ENCODE data around the gene SIKE1.
"Not testable (repeated sequence)": the region's sequence is repeated elsewhere in the genome, so short reads cannot be mapped to it uniquely, and the experiment has no call there.

Gene SIKE1

DNA sequence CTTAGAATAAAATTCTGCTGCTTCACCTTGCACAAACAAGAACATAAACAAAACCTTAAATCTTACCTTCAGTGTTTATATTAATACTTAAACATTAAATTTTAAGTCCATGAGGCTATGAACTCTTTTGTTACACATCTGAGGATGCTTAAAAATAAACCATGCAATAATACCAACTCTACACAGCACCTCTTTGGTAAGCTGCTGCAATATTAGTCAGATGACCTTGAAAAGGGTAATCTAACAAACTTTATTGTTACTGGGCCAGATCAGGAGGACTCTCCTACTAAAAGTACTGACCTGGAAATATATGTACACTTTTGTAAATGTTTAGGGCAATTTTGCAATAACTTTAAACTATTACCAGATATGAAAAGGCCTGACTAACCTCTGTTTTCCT lies 763 bp downstream of the SIKE1 start:
- Histone ChIP-seq H3K9ac (ENCODE audit: low read depth, low read length, poor library complexity) (no peak overlapping the region), H2AFZ (ENCODE audit: low read length) (peak overlapping the region; percentile 91), H3K27me3 (ENCODE audit: control insufficient read depth in 3 of 3, insufficient read depth in 3 of 3, low read depth in 1 of 3, low read length in 3 of 3) (no peaks in the 10 kb centered on the region), H3K36me3 (replicated peaks in 1 of 2; ENCODE audit: control insufficient read depth in 2 of 2, insufficient read depth in 2 of 2, low read length in 2 of 2) (peaks cover 6 to 41% of the 10 kb centered on the region in 2 donors), H4K8ac (ENCODE audit: low read depth, low read length) (no peak overlapping the region), H3K23ac (ENCODE audit: low read depth, low read length, poor library complexity) (no peak overlapping the region), H2BK12ac (ENCODE audit: low read length) (no peak overlapping the region), H3K4me2 (ENCODE audit: insufficient read depth, low read length, poor library complexity, severe bottlenecking) (peak overlapping the region; percentile 79), H3K4ac (ENCODE audit: low read length) (no peak overlapping the region), H2BK120ac (ENCODE audit: low read depth, low read length) (no peak overlapping the region), H2BK15ac (ENCODE audit: low read length) (no peak overlapping the region), H3K4me1 (ENCODE audit: control insufficient read depth in 2 of 2, insufficient read depth in 1 of 2, low read depth in 1 of 2, low read length in 2 of 2) (no peaks in the 10 kb centered on the region), H3K79me1 (ENCODE audit: low read depth, low read length) (no peaks in the 10 kb centered on the region), H3K9me3 (replicated peaks in 1 of 2; ENCODE audit: control insufficient read depth in 2 of 2, insufficient read depth in 1 of 2, low read depth in 1 of 2, low read length in 2 of 2) (no peaks in the 10 kb centered on the region), H3K4me3 (ENCODE audit: low read length in 2 of 2) (peak overlapping the region; percentile 79 to 88), H3K27ac (replicated peaks; ENCODE audit: low read length) (no peak overlapping the region), H3K18ac (ENCODE audit: low read length) (no peak overlapping the region), H4K91ac (ENCODE audit: low read depth, low read length, poor library complexity) (no peak overlapping the region), H2AK5ac (ENCODE audit: low read depth, low read length) (no peak overlapping the region), H3K14ac (ENCODE audit: low read length) (no peak overlapping the region), H2BK5ac (ENCODE audit: low read length) (no peak overlapping the region)
- DNase-seq (ENCODE audit: low spot score): no peak

DNA sequence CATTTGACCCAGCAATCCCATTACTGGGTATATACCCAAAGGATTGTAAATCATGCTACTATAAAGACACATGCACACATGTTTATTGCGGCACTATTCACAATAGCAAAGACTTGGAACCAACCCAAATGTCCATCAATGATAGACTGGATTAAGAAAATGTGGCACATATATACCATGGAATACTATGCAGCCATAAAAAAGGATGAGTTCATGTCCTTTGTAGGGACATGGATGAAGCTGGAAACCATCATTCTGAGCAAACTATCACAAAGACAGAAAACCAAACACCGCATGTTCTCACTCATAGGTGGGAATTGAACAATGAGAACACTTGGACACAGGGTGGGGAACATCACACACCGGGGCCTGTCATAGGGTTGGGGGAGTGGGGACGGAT lies 3.8 kb downstream of the SIKE1 start:
- H3K4me3 ChIP-seq (ENCODE audit: low read length in 2 of 2); H3K18ac ChIP-seq (ENCODE audit: low read length); H3K14ac ChIP-seq (ENCODE audit: low read length); H4K91ac ChIP-seq (ENCODE audit: low read depth, low read length, poor library complexity); H3K9me3 ChIP-seq (replicated peaks in 1 of 2; ENCODE audit: control insufficient read depth in 2 of 2, insufficient read depth in 1 of 2, low read depth in 1 of 2, low read length in 2 of 2); H2AFZ ChIP-seq (ENCODE audit: low read length); H2BK15ac ChIP-seq (ENCODE audit: low read length); H3K79me1 ChIP-seq (ENCODE audit: low read depth, low read length); H3K23ac ChIP-seq (ENCODE audit: low read depth, low read length, poor library complexity); H3K4me1 ChIP-seq (ENCODE audit: control insufficient read depth in 2 of 2, insufficient read depth in 1 of 2, low read depth in 1 of 2, low read length in 2 of 2); H3K27me3 ChIP-seq (ENCODE audit: control insufficient read depth in 3 of 3, insufficient read depth in 3 of 3, low read depth in 1 of 3, low read length in 3 of 3); DNase-seq (ENCODE audit: low spot score); H2BK120ac ChIP-seq (ENCODE audit: low read depth, low read length); H2AK5ac ChIP-seq (ENCODE audit: low read depth, low read length); H3K27ac ChIP-seq (replicated peaks; ENCODE audit: low read length); H3K9ac ChIP-seq (ENCODE audit: low read depth, low read length, poor library complexity); H3K4ac ChIP-seq (ENCODE audit: low read length); H2BK12ac ChIP-seq (ENCODE audit: low read length); H4K8ac ChIP-seq (ENCODE audit: low read depth, low read length); H3K4me2 ChIP-seq (ENCODE audit: insufficient read depth, low read length, poor library complexity, severe bottlenecking); H2BK5ac ChIP-seq (ENCODE audit: low read length): not testable (repeated sequence)
- WGBS, 2 donors (ENCODE audit: extremely low coverage in 2 of 2, insufficient read length in 2 of 2, insufficient replicate concordance in 1 of 2): no CpG with 5 or more reads among the region's 4 CpGs
- peaks cover 7 to 71% of the 10 kb centered on the region in 2 donors for H3K36me3 ChIP-seq (replicated peaks in 1 of 2; ENCODE audit: control insufficient read depth in 2 of 2, insufficient read depth in 2 of 2, low read length in 2 of 2)

DNA sequence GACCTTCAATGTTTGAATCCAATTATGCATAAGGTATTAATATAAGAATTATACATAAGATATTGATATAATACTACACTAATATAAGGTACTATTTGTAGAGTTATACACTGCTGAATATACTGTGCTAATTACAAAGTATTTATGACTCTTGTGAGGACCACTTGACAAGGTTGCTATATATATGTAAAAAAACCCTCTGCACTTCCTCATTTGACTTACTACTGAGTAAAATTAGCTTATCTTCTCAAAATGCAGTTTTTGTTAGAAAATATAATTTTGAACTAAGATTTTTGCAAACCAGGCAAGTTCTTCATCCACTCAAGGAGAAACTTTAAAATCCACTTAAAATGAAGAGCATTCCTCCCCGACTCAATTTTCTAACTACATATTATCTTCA lies 8.5 kb downstream of the SIKE1 start:
- Histone ChIP-seq H3K4me1 (ENCODE audit: control insufficient read depth in 2 of 2, insufficient read depth in 1 of 2, low read depth in 1 of 2, low read length in 2 of 2) (no peaks in the 10 kb centered on the region), H3K4ac (ENCODE audit: low read length) (no peak overlapping the region), H3K23ac (ENCODE audit: low read depth, low read length, poor library complexity) (no peak overlapping the region), H3K18ac (ENCODE audit: low read length) (no peak overlapping the region), H3K79me1 (ENCODE audit: low read depth, low read length) (no peaks in the 10 kb centered on the region), H3K27ac (replicated peaks; ENCODE audit: low read length) (no peak overlapping the region), H3K4me2 (ENCODE audit: insufficient read depth, low read length, poor library complexity, severe bottlenecking) (no peak overlapping the region), H2AK5ac (ENCODE audit: low read depth, low read length) (no peak overlapping the region), H2BK12ac (ENCODE audit: low read length) (no peak overlapping the region), H3K9me3 (replicated peaks in 1 of 2; ENCODE audit: control insufficient read depth in 2 of 2, insufficient read depth in 1 of 2, low read depth in 1 of 2, low read length in 2 of 2) (no peaks in the 10 kb centered on the region), H3K14ac (ENCODE audit: low read length) (no peak overlapping the region), H4K8ac (ENCODE audit: low read depth, low read length) (no peak overlapping the region), H3K4me3 (ENCODE audit: low read length in 2 of 2) (no peak overlapping the region), H2BK5ac (ENCODE audit: low read length) (no peak overlapping the region), H2AFZ (ENCODE audit: low read length) (no peak overlapping the region), H3K36me3 (replicated peaks in 1 of 2; ENCODE audit: control insufficient read depth in 2 of 2, insufficient read depth in 2 of 2, low read length in 2 of 2) (peaks cover 7 to 80% of the 10 kb centered on the region in 2 donors), H2BK15ac (ENCODE audit: low read length) (no peak overlapping the region), H4K91ac (ENCODE audit: low read depth, low read length, poor library complexity) (no peak overlapping the region), H3K9ac (ENCODE audit: low read depth, low read length, poor library complexity) (no peak overlapping the region), H3K27me3 (ENCODE audit: control insufficient read depth in 3 of 3, insufficient read depth in 3 of 3, low read depth in 1 of 3, low read length in 3 of 3) (no peaks in the 10 kb centered on the region), H2BK120ac (ENCODE audit: low read depth, low read length) (no peak overlapping the region)
- no CpG with 5 or more reads among the region's 1 CpG for WGBS, 2 donors (ENCODE audit: extremely low coverage in 2 of 2, insufficient read length in 2 of 2, insufficient replicate concordance in 1 of 2)
- DNase-seq (ENCODE audit: low spot score): no peak

DNA sequence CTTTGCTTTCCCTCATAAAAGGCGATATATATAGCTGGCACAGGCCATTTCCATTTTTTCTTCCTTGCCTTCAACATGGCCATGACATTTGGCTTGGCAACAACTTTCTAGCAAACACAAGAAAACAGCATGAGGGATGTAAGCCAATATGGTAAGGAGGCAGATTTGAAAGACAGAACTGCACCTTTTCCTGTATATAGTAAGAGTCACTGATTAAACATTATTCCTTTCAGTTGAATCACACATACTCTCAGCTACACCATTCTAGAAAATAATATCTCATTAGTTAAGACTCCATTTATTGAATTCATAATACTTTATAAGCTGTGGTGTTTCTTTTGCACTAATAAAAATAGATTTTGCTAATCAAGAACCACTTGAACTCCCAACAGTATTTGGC lies 9.5 kb downstream of the SIKE1 start:
- Histone ChIP-seq H4K91ac (ENCODE audit: low read depth, low read length, poor library complexity) (no peak overlapping the region), H3K27ac (replicated peaks; ENCODE audit: low read length) (no peak overlapping the region), H3K27me3 (ENCODE audit: control insufficient read depth in 3 of 3, insufficient read depth in 3 of 3, low read depth in 1 of 3, low read length in 3 of 3) (no peaks in the 10 kb centered on the region), H3K4ac (ENCODE audit: low read length) (no peak overlapping the region), H2BK5ac (ENCODE audit: low read length) (no peak overlapping the region), H3K4me1 (ENCODE audit: control insufficient read depth in 2 of 2, insufficient read depth in 1 of 2, low read depth in 1 of 2, low read length in 2 of 2) (no peaks in the 10 kb centered on the region), H3K14ac (ENCODE audit: low read length) (no peak overlapping the region), H3K36me3 (replicated peaks in 1 of 2; ENCODE audit: control insufficient read depth in 2 of 2, insufficient read depth in 2 of 2, low read length in 2 of 2) (peaks cover 7 to 73% of the 10 kb centered on the region in 2 donors), H3K9ac (ENCODE audit: low read depth, low read length, poor library complexity) (no peak overlapping the region), H2BK12ac (ENCODE audit: low read length) (no peak overlapping the region), H3K4me2 (ENCODE audit: insufficient read depth, low read length, poor library complexity, severe bottlenecking) (no peak overlapping the region), H3K18ac (ENCODE audit: low read length) (no peak overlapping the region), H3K4me3 (ENCODE audit: low read length in 2 of 2) (no peak overlapping the region), H2AFZ (ENCODE audit: low read length) (no peak overlapping the region), H4K8ac (ENCODE audit: low read depth, low read length) (no peak overlapping the region), H3K9me3 (replicated peaks in 1 of 2; ENCODE audit: control insufficient read depth in 2 of 2, insufficient read depth in 1 of 2, low read depth in 1 of 2, low read length in 2 of 2) (no peaks in the 10 kb centered on the region), H3K23ac (ENCODE audit: low read depth, low read length, poor library complexity) (no peak overlapping the region), H3K79me1 (ENCODE audit: low read depth, low read length) (no peaks in the 10 kb centered on the region), H2BK120ac (ENCODE audit: low read depth, low read length) (no peak overlapping the region), H2BK15ac (ENCODE audit: low read length) (no peak overlapping the region), H2AK5ac (ENCODE audit: low read depth, low read length) (no peak overlapping the region)
- no CpG with 5 or more reads among the region's 1 CpG for WGBS, 2 donors (ENCODE audit: extremely low coverage in 2 of 2, insufficient read length in 2 of 2, insufficient replicate concordance in 1 of 2)
- no peak for DNase-seq (ENCODE audit: low spot score)

All from neuronal stem cell (in vitro differentiated cells).